ENCODE measurements around the gene OR2AT4. TPM values are rescaled to one million over a fixed set of nuclear protein-coding genes. Genes with fewer than 3 reads are reported as not detected.
"Not testable (repeated sequence)": the region's sequence is repeated elsewhere in the genome, so short reads cannot be mapped to it uniquely, and the experiment has no call there.

Gene OR2AT4
- total RNA-seq, 3 donors from 2014 or later (not counting 1 experiment from before 2014, with no cell fraction given) = not detected

GRCh38 chr11:75097173-75097557 lies 489 bp upstream of the OR2AT4 start:
- 55% methylated on average over 2 of the region's 2 CpGs for WGBS (ENCODE audit: insufficient coverage)
- ATAC-seq (no peak), DNase-seq (no peak)
- no peaks in the 10 kb centered on the region for H3K9me3 ChIP-seq (ENCODE audit: control insufficient read depth, insufficient read depth, low read length)
- no peak overlapping the region for H3K27ac Mint-ChIP-seq
- no peaks in the 10 kb centered on the region for H3K4me1 ChIP-seq (ENCODE audit: control insufficient read depth, insufficient read depth, low read length)
- no peak overlapping the region for H3K4me3 ChIP-seq (ENCODE audit: low read length)
- H3K36me3 ChIP-seq (ENCODE audit: control insufficient read depth, insufficient read depth, low read length) = no peaks in the 10 kb centered on the region
- TF ChIP-seq CTCF (IDR thresholded peaks at IDR 0.05) = no peak
- H3K9me3 Mint-ChIP-seq = no peaks in the 10 kb centered on the region
- H3K27ac ChIP-seq (ENCODE audit: low read length) = no peak overlapping the region
- intact Hi-C loops (cut with micrococcal nuclease) = no loop called here
- H3K27me3 ChIP-seq (ENCODE audit: control insufficient read depth, insufficient read depth, low read length) = peaks cover 5% of the 10 kb centered on the region
- no peaks in the 10 kb centered on the region for H3K36me3 Mint-ChIP-seq
- no peak overlapping the region for H3K4me3 Mint-ChIP-seq
- peaks cover 13 to 31% of the 10 kb centered on the region in 2 donors for H3K27me3 Mint-ChIP-seq (ENCODE audit: low read depth in 2 of 2)
- no peaks in the 10 kb centered on the region for H3K4me1 Mint-ChIP-seq

- H3K36me3 ChIP-seq (ENCODE audit: control insufficient read depth, insufficient read depth, low read length); H3K9me3 Mint-ChIP-seq; H3K4me1 ChIP-seq (ENCODE audit: control insufficient read depth, insufficient read depth, low read length); intact Hi-C loops (cut with micrococcal nuclease); ATAC-seq; H3K27ac ChIP-seq (ENCODE audit: low read length); DNase-seq; H3K4me3 ChIP-seq (ENCODE audit: low read length); H3K4me1 Mint-ChIP-seq; H3K27me3 ChIP-seq (ENCODE audit: control insufficient read depth, insufficient read depth, low read length); H3K27ac Mint-ChIP-seq; H3K9me3 ChIP-seq (ENCODE audit: control insufficient read depth, insufficient read depth, low read length); H3K4me3 Mint-ChIP-seq: not testable (repeated sequence)
- Mint-ChIP-seq H3K27me3 (ENCODE audit: low read depth in 2 of 2) (peaks cover 20 to 38% of the 10 kb centered on the region in 2 donors), H3K36me3 (peaks cover 12% of the 10 kb centered on the region)
Measured at GRCh38 chr11:75094382-75094781, 2.3 kb downstream of the OR2AT4 start.

GRCh38 chr11:75090671-75091177 lies 6.0 kb downstream of the OR2AT4 start:
- H3K27ac ChIP-seq (ENCODE audit: low read length) = no peak overlapping the region
- Mint-ChIP-seq H3K9me3 (no peaks in the 10 kb centered on the region), H3K27me3 (ENCODE audit: low read depth in 2 of 2) (peaks cover 26 to 55% of the 10 kb centered on the region in 2 donors), H3K36me3 (peaks cover 12% of the 10 kb centered on the region), H3K4me1 (no peaks in the 10 kb centered on the region), H3K27ac (no peak overlapping the region), H3K4me3 (no peak overlapping the region)
- H3K4me3 ChIP-seq (ENCODE audit: low read length) = no peak overlapping the region
- no peak for ATAC-seq
- 67% methylated on average over 1 of the region's 4 CpGs for WGBS (ENCODE audit: insufficient coverage)
- H3K27me3 ChIP-seq (ENCODE audit: control insufficient read depth, insufficient read depth, low read length) = peaks cover 2% of the 10 kb centered on the region
- no peaks in the 10 kb centered on the region for H3K36me3 ChIP-seq (ENCODE audit: control insufficient read depth, insufficient read depth, low read length)
- peaks cover 2% of the 10 kb centered on the region for H3K9me3 ChIP-seq (ENCODE audit: control insufficient read depth, insufficient read depth, low read length)
- no peaks in the 10 kb centered on the region for H3K4me1 ChIP-seq (ENCODE audit: control insufficient read depth, insufficient read depth, low read length)
- TF ChIP-seq CTCF (IDR thresholded peaks at IDR 0.05) = no peak
- DNase-seq = no peak
- intact Hi-C loops (cut with micrococcal nuclease) = no loop called here

GRCh38 chr11:75087319-75088305 lies 9.1 kb downstream of the OR2AT4 start:
- H3K27me3 ChIP-seq (ENCODE audit: control insufficient read depth, insufficient read depth, low read length) = peaks cover 2% of the 10 kb centered on the region
- WGBS (ENCODE audit: insufficient coverage) = 81% methylated on average over 3 of the region's 7 CpGs
- H3K9me3 ChIP-seq (ENCODE audit: control insufficient read depth, insufficient read depth, low read length) = peaks cover 2% of the 10 kb centered on the region
- Mint-ChIP-seq H3K36me3 (peaks cover 12% of the 10 kb centered on the region), H3K27me3 (ENCODE audit: low read depth in 2 of 2) (peaks cover 27 to 78% of the 10 kb centered on the region in 2 donors), H3K27ac (no peak overlapping the region), H3K4me3 (no peak overlapping the region), H3K9me3 (no peaks in the 10 kb centered on the region), H3K4me1 (no peaks in the 10 kb centered on the region)
- no peak for TF ChIP-seq CTCF (IDR thresholded peaks at IDR 0.05)
- no peak overlapping the region for H3K27ac ChIP-seq (ENCODE audit: low read length)
- DNase-seq (no peak), ATAC-seq (no peak)
- intact Hi-C loops (cut with micrococcal nuclease) = no loop called here
- H3K4me3 ChIP-seq (ENCODE audit: low read length) = no peak overlapping the region
- H3K36me3 ChIP-seq (ENCODE audit: control insufficient read depth, insufficient read depth, low read length) = no peaks in the 10 kb centered on the region
- H3K4me1 ChIP-seq (ENCODE audit: control insufficient read depth, insufficient read depth, low read length) = no peaks in the 10 kb centered on the region
